ENCODE measurements around the gene DNPEP.
"Not testable (repeated sequence)": the region's sequence is repeated elsewhere in the genome, so short reads cannot be mapped to it uniquely, and the experiment has no call there.

The DNPEP gene

GRCh38 chr2:219399716-219400478 is 12.2 kb upstream of the DNPEP start:
- DNase-seq (ENCODE audit: low spot score): no peak

GRCh38 chr2:219398721-219399363 is 11.1 kb upstream of the DNPEP start:
- no peak for DNase-seq (ENCODE audit: low spot score)

GRCh38 chr2:219396863-219397457 is 9.2 kb upstream of the DNPEP start:
- no peak for DNase-seq (ENCODE audit: low spot score)

- no peak for DNase-seq (ENCODE audit: low spot score)
Observed at GRCh38 chr2:219395609-219396008, 7.9 kb upstream of the DNPEP start.

- not testable (repeated sequence) for DNase-seq (ENCODE audit: low spot score)
Observed at GRCh38 chr2:219395056-219395455, 7.3 kb upstream of the DNPEP start.

GRCh38 chr2:219392754-219393153 is 5.0 kb upstream of the DNPEP start:
- no peak for DNase-seq (ENCODE audit: low spot score)

- DNase-seq (ENCODE audit: low spot score): no peak
Observed at GRCh38 chr2:219388907-219389156, 1.1 kb upstream of the DNPEP start.

GRCh38 chr2:219388121-219388906 is 602 bp upstream of the DNPEP start:
- DNase-seq (ENCODE audit: low spot score): peak; percentile 91

GRCh38 chr2:219386532-219387280 is 1.0 kb downstream of the DNPEP start:
- no peak for DNase-seq (ENCODE audit: low spot score)

- DNase-seq (ENCODE audit: low spot score): no peak
Observed at GRCh38 chr2:219385958-219386520, 1.7 kb downstream of the DNPEP start.

GRCh38 chr2:219384859-219385258 is 2.9 kb downstream of the DNPEP start:
- DNase-seq (ENCODE audit: low spot score): no peak

GRCh38 chr2:219384083-219384713 is 3.5 kb downstream of the DNPEP start:
- DNase-seq (ENCODE audit: low spot score): no peak

GRCh38 chr2:219381448-219381847 is 6.3 kb downstream of the DNPEP start:
- DNase-seq (ENCODE audit: low spot score): no peak

- no peak for DNase-seq (ENCODE audit: low spot score)
Observed at GRCh38 chr2:219380926-219381325, 6.8 kb downstream of the DNPEP start.

- no peak for DNase-seq (ENCODE audit: low spot score)
Observed at GRCh38 chr2:219378163-219378851, 9.4 kb downstream of the DNPEP start.

GRCh38 chr2:219369447-219369861 is 18.3 kb downstream of the DNPEP start:
- DNase-seq (ENCODE audit: low spot score): no peak

- peak; percentile 35 for DNase-seq (ENCODE audit: low spot score)
Observed at GRCh38 chr2:219368690-219369191, 19.0 kb downstream of the DNPEP start.

- DNase-seq (ENCODE audit: low spot score): no peak
Observed at GRCh38 chr2:219362524-219363164, 25.1 kb downstream of the DNPEP start.

- no peak for DNase-seq (ENCODE audit: low spot score)
Observed at GRCh38 chr2:219362072-219362471, 25.6 kb downstream of the DNPEP start.
